ENCODE data around the gene MYPN. TPM values are rescaled to one million over a fixed set of nuclear protein-coding genes. Genes with fewer than 3 reads are reported as not detected.

MYPN gene
- total RNA-seq, 2 donors from 2014 or later, result 2.3 TPM; not detected in 1

DNA sequence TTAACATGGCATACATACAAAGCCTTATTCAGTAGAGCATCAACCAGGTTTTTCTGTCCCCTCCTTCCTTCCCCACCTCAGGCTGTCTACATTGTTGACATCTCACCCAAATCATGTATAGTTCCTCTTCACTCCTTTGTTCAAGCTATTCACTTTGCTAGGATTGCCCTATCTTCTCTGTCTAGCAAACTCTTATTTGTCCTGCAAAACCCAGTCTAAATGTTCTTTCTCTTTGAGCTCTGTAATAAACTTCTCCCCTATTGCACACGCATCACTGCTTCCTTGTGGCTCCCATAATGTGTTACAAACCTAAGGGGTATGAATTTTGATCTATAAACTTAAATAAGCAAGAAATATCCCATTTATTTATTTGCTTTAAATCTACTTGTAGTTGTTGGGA is 36.8 kb downstream of the MYPN start:
- H3K27ac ChIP-seq, result no peak overlapping the region
- DNase-seq (no peak), ATAC-seq (no peak)
- H3K4me3 ChIP-seq, result no peak overlapping the region
- intact Hi-C loops (cut with DNase I), result loop anchor here (10.0 kb wide), 1 partner anchor 51 kb away; no protein-coding TSS in a partner anchor
- no peaks in the 10 kb centered on the region for H3K27me3 ChIP-seq
- H3K4me1 ChIP-seq, result peaks cover 7% of the 10 kb centered on the region
- H3K9me3 ChIP-seq, result no peaks in the 10 kb centered on the region
- H3K36me3 ChIP-seq (replicated peaks in 1 of 2; ENCODE audit: insufficient read depth in 1 of 2, low read depth in 2 of 2), result no peaks in the 10 kb centered on the region
- WGBS, 2 donors, result 94 to 95% methylated on average over 1 of the region's 1 CpG
- TF ChIP-seq, protein P1, sequence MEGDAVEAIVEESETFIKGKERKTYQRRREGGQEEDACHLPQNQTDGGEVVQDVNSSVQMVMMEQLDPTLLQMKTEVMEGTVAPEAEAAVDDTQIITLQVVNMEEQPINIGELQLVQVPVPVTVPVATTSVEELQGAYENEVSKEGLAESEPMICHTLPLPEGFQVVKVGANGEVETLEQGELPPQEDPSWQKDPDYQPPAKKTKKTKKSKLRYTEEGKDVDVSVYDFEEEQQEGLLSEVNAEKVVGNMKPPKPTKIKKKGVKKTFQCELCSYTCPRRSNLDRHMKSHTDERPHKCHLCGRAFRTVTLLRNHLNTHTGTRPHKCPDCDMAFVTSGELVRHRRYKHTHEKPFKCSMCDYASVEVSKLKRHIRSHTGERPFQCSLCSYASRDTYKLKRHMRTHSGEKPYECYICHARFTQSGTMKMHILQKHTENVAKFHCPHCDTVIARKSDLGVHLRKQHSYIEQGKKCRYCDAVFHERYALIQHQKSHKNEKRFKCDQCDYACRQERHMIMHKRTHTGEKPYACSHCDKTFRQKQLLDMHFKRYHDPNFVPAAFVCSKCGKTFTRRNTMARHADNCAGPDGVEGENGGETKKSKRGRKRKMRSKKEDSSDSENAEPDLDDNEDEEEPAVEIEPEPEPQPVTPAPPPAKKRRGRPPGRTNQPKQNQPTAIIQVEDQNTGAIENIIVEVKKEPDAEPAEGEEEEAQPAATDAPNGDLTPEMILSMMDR (IDR thresholded peaks at IDR 0.05), result no peak
- no peak for TF ChIP-seq POLR2A (IDR thresholded peaks at IDR 0.05)

DNA sequence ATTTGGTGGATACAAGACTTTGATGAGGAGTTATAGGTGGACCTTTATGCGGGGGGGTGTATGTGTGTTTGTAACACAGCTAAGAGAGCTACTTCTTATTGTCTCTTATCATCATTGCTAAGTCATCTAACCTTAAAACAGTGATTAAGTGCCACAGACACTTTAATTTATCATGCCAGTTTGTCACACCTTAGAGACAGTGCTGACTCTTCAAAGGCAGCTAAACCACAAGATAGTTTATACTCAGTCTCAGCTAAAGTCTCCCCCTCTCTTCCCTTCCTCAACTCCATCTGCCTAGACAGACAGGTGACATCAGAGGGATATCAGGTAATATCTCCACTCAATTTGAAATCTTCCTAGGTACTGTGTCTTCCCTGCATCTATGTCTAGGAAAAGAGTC is 42.2 kb downstream of the MYPN start:
- H3K4me3 ChIP-seq, result no peak overlapping the region
- no peaks in the 10 kb centered on the region for H3K9me3 ChIP-seq
- no peak for TF ChIP-seq POLR2A (IDR thresholded peaks at IDR 0.05)
- TF ChIP-seq, protein P1 (IDR thresholded peaks at IDR 0.05), result no peak
- H3K27ac ChIP-seq, result no peak overlapping the region
- 87 to 92% methylated on average over 1 of the region's 1 CpG for WGBS, 2 donors
- no peaks in the 10 kb centered on the region for H3K36me3 ChIP-seq (replicated peaks in 1 of 2; ENCODE audit: insufficient read depth in 1 of 2, low read depth in 2 of 2)
- DNase-seq (no peak), ATAC-seq (no peak)
- H3K27me3 ChIP-seq, result no peaks in the 10 kb centered on the region
- H3K4me1 ChIP-seq, result peaks cover 14% of the 10 kb centered on the region
- intact Hi-C loops (cut with DNase I), result loop anchor here (10.0 kb wide), 1 partner anchor 297 kb away; no protein-coding TSS in a partner anchor

DNA sequence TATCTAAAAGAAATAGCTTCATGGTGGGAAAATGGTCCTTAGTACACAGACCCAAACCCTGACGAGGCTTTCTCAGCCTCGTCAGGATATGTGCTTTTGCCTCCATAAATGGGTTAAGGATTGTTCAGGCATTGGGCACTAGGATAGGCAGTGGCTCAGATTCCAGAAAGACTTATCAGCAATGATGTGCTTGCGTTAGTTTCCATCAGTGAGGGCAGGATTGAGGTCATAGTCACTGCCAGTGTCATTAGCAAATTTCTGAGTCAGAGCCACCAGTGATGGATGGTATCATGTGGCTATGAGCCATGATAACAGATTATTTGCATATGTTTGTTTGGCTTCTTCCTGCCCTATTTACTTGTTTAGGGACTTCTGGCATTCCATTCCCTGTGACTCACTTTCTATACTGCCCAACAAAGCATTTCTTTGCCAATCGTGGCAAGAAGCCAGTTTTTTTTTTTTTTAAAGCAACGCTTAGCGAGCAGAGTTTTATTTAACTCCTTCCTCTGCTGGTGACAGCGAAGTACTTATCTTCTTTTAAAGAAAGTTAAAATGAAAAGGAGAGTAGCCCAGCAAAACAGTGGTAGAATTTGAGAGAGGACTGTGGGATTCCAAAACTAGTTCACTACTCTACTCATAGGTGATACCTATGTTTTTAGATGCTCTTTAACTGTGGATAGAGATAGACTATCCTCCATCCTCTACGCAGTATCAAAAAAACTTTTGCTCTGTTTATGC is 44.4 kb downstream of the MYPN start:
- ATAC-seq, result peak; percentile 86
- Histone ChIP-seq H3K27me3 (no peaks in the 10 kb centered on the region), H3K9me3 (no peaks in the 10 kb centered on the region), H3K27ac (peak overlapping the region in 3 of 4 donors; percentile 21 to 48 (median 42)), H3K4me1 (peaks cover 14% of the 10 kb centered on the region), H3K36me3 (replicated peaks in 1 of 2; ENCODE audit: insufficient read depth in 1 of 2, low read depth in 2 of 2) (no peaks in the 10 kb centered on the region), H3K4me3 (no peak overlapping the region)
- intact Hi-C loops (cut with DNase I), result loop anchor here (10.0 kb wide), 1 partner anchor 299 kb away; no protein-coding TSS in a partner anchor
- peak; percentile 20 to 62 (median 38) for DNase-seq
- no peak for TF ChIP-seq POLR2A (IDR thresholded peaks at IDR 0.05)
- TF ChIP-seq, protein P1 (IDR thresholded peaks at IDR 0.05), result no peak
- WGBS, 2 donors, result 16% methylated on average over 8 of the region's 8 CpGs

DNA sequence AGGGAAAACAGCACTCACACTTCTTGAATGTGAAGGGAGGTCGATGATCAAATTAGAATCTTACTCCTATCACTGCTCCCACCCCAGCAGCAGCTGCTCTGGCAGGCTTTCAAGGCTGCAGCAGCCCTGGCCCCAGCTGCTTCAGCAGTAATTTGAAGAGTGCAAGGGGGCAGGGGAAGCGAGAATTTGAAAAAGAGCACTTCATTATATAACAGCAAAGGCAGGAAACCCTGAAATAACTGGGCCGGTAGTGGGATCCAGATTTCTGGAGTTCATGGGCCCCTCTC is 44.9 kb downstream of the MYPN start:
- WGBS, 2 donors, result 5 to 10% methylated on average over 3 of the region's 3 CpGs
- Histone ChIP-seq H3K27ac (peak overlapping the region in 3 of 4 donors; percentile 21 to 48 (median 42)), H3K4me1 (peaks cover 14% of the 10 kb centered on the region), H3K27me3 (no peaks in the 10 kb centered on the region), H3K36me3 (replicated peaks in 1 of 2; ENCODE audit: insufficient read depth in 1 of 2, low read depth in 2 of 2) (no peaks in the 10 kb centered on the region), H3K9me3 (no peaks in the 10 kb centered on the region), H3K4me3 (no peak overlapping the region)
- no peak for TF ChIP-seq POLR2A (IDR thresholded peaks at IDR 0.05)
- TF ChIP-seq, protein P1 (IDR thresholded peaks at IDR 0.05), result no peak
- DNase-seq (peak; percentile 26 to 58 (median 36)), ATAC-seq (peak; percentile 27)
- intact Hi-C loops (cut with DNase I), result loop anchor here (10.0 kb wide), 1 partner anchor 299 kb away; no protein-coding TSS in a partner anchor

Measured in body of pancreas (tissue), 4 donors.